NCI-H187 (cell line): ENCODE results near the gene EGFL8.
"Not testable (repeated sequence)": the region's sequence is repeated elsewhere in the genome, so short reads cannot be mapped to it uniquely, and the experiment has no call there.

Experiments
- DNase-seq, 2 experiments: peaks; one replicate each; lab custom pipeline; 2025; lab: John Stamatoyannopoulos, UW

The EGFL8 gene

DNA sequence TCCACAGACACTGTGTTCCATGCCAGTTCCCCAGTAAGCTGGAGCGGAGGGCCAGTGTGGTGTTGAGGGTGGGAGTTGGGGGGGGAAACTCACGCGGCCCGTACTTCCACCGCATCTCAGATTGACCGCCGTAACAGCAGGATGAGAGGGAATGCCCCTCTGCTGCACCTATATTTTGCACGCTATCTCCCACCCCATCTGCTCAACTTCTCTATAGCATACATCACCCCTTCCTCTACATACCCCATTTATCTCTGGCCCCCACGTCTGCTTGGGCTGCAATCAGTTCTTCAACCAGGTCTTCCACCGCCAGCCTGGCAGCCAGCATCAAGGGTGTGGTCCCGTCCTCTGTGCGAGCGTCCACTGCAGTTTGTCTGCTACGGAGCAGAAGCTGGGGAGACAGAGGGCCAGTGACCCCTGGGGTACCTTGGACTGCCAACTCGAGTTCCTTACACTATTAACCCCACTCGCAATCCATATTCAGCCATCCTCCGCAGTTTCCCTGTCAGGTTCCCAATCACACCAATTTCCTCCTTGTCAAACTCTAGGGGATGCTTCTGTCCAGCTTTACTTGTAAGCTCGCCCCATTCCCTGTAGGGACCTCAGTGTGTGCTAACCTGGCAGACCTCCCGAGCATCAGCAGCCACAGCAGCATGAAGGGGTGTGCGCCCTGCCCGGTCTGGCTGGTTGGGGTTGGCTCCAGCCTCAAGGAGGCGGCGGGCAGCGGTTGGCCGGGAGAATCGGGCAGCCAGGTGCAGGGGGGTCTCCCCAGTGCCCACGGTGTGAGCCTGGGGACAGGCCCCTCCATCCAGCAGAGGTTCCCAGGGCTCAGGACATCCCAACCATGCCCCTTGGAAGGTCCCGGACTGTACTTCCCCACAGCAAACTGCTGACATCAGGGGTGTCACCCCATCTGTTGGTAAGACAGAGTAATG is 32.6 kb downstream of the EGFL8 start:
- no peak for DNase-seq

DNA sequence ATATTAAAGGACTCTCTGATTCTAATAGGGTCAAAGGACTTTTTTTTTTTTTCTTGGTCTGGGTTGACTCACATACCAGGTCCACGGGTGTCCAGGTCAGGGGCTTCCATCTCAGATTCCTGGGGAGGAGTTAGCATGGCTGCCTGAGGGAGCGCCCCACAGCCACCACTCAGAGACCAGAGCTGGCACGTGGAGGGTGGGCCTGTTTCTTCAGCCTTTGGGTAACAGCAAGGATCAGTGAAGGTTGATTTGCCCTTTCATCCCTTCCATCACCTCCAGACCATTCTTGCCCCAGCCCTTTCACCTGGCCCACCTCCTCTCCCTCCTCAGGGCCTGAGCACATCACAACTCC is 33.9 kb downstream of the EGFL8 start:
- no peak for DNase-seq

DNA sequence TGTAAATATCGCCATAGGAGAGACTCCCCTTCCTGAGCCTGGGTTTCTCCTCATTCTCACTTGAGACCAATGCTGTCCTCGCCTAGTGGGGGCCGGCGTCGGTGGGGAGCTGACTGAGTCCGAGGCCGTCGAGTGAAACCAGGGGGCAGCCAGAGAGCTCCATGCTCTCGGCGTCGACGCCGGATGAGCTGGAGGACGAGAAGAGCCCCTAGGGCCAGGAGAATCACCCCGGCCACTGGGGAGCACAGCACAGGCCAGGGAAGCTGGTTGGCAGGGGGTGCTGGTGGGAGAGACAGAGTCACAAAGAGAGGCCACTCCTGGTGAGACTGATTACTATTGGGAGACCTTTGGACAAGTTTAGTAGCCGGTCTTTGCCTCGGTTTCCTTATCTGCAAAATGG is 34.5 kb downstream of the EGFL8 start:
- no peak for DNase-seq

DNA sequence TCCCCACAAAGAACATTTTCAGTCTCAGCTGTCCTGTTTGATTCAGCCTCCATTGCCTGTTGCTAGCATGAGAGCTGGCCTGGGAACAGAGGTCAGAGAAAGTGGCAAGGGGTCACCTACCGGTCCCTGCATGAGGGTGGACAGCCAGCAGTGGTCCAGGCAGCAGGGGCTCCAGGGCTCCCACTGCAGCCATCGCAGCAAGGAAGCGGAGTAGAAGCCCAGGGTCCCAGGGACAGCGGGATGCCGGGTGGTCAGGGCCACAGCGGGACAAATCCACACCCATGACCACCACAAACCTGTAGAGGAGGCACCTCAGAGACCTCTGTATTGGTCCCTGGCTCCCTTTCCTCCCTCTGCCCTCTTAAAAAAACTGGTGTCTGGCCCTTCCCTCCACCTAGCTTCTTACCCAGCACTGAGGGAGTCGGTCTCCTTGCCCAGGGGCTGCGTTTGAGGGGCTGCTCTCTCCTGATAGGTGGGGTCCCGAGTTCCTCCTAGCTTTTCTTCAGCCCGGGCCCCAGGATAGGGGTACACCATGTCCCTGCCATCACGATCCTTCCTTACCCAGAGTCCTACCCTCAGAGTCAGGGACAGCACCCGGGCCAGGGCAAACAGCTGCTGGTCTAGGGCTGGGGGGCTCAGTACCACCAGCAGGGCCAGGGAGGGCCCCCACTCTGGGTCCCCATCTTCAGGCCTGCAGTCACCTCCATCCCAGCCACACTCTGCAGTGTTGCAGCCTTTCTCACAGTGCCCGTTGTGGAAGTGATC is 36.5 kb downstream of the EGFL8 start:
- DNase-seq, result no peak

DNA sequence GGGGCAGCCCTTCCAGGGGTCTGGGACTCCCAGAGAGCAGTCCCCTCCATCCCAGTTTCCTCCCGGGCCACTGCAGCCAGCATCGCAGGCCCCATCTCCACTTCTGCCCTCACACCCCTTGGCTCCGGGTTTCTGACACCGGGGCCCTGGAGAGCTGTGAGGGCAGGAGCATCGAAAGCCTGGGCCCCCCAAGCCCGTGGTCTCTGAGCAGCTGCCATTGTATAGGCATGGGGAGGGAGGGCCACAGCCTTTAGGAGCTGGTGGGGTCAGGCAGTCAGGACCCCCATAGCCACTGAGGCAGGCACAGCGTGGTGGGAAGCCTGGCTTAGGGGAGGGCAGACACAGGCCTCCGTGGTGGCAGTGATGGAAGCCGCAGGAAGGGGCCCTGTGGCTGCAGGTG is 37.8 kb downstream of the EGFL8 start:
- no peak for DNase-seq

DNA sequence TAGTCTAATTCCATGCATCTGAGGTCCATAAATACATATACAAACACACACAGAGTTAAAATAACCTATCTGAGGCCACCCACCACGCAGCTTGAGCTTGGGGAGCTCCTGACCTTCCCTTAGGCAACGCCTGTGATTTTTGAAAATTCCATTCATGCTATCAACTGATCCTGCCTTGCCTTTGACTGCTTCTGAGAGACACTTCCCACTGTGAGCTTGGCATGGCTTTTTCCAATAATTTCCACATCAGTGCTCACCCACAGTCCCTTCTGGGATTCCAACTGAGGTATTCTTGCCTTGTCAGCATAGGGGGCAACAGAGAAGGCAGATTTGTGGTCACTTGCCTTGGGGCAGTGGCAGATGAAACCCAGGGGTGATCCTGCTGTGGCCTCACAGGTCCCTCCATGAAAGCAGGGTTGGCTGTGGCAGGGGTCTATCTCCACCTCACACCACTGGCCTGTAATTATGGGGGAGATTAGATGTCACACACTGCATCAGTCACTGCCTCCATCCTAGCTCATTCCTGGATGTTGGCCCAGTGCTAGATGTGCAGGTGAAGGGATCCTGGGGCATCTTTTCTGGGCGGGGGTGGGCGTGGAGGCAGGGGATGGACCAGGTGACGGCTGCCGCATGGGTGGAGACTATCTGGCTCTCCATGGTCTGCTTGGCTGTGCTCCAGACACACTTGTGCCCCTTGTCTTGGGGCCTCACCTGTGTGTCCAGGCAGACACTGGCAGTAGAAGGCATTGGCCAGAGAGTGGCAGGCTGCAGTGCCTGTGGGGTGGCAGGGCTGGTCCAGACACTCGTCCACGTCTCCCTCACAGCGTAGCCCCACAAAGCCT is 39.3 kb downstream of the EGFL8 start:
- DNase-seq, result no peak

DNA sequence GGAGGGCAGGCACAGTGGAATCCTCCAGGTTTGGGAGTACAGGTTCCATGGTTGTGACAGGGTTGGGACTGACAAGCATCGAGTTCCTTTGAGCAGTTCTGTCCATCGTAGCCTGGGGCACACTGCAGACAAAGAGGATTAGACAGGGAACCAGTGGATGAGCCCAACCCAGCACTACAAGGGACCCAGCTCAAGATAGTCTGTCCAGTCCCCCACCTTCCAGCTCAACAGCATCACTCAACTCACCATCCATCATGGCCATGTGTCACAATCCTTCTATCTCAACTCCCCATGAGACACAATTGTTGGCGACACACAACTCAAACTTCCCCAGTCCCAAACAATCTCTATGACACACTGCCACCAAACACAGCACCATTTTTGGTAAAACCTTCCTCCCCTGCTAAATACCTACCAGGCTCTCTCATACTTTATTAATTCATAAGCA is 39.9 kb downstream of the EGFL8 start:
- DNase-seq, result no peak

DNA sequence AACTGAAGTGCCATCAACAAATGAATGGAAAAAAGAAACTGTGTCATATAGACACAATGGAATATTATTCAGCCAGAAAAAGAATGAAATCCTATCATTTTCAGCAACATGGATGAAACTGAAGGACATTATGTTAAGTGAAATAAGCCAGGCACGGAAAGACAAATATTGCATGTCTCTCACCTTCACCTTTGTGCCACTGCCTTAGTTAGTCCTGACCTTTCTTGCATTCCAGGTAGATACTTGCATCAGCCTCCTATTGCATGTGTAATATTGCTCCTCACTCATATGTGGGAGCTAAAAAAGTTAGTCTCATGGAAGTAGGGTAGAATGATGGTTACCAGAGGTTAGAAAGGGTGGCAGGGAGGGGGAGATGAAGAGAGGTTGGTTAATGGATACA is 44.6 kb downstream of the EGFL8 start:
- no peak for DNase-seq

DNA sequence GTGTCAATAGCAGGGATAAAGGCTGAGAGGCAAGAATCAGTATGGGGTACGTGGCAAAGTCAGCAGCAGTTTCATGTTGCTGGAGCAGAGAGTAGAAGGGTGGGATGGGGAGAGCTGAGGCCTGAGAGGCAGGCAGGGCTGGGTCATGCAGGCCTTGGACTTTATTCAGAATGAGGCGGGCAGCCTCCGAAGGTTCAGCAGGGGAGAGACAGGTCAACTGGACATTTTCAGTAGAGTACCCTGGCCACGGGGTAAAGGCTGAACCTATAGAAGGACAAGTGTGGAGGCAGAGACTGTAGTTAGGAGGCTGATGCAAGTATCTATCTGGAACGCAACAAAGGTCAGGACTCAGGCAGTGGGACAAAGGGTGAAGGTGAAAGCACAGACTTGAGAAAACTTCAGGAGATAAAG is 45.8 kb downstream of the EGFL8 start:
- DNase-seq, result no peak

DNA sequence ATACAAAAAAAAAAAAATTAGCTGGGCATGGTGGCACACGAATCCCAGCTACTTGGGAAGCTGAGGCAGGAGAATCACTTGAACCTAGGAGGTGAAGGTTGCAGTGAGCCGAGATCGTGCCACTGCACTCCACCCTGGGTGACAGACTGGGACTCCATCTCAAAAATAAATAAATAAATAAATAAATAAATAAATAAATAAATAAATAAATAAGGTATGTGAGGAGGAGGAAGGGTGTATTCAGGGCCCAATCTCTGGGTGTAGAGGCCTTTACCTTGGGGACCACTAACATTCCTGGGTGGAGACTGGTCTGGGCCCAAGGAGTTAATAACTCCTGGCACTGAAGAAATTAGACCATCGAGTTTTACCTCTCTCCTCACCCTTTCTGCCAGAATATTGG is 47.0 kb downstream of the EGFL8 start:
- not testable (repeated sequence) for DNase-seq

DNA sequence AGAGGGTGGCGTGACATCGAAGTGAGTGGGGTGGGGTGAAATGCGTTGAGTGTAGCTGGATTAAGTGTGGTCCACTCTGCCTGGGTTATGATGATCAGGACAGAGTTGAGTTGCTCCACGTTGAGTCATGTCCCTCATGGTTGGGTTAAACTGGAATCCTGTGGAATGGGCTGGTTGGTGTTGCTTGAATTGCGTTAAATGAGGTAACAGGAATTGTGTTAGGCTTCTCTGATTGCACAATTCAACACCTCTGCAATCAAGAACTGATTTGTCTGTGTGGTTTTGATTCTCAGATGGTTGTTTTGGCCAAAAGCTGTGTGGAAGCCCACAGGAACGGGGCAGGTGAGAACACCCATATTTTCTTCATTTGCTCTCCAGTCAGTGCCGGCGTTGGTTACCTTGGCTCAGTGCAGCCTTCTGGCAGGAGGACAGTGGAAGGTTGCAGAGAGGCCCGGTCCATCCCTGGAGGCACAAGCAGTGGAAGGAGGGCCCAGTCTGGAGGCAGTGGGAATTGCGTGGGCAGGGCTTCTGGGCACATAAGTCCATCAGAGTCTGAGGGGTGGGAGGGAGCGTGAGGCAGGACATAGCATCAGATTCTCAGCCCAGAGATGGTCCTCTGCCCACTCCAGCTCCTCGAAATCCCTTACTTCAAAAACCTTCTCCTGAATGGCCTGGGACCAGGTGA is 47.8 kb downstream of the EGFL8 start:
- no peak for DNase-seq

DNA sequence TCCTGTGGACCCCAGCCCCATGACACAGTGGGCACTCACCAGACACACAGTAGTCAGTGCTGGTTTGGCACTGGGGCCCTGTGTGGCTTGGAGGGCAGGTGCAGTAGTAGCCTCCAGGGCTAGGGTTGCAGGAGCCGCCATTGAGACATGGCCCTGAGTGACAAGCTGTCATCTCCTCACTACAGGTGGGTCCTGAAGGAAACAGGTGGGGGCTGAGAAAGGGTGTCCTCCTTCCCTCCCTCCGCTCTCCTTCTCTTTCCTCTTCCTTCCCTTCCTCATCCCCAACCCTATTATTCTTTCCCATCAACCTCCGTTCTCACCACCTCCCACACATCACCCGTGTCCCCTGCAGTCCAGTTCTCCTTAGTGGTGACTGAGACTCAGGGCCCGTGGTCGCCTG is 49.3 kb downstream of the EGFL8 start:
- DNase-seq, result no peak

DNA sequence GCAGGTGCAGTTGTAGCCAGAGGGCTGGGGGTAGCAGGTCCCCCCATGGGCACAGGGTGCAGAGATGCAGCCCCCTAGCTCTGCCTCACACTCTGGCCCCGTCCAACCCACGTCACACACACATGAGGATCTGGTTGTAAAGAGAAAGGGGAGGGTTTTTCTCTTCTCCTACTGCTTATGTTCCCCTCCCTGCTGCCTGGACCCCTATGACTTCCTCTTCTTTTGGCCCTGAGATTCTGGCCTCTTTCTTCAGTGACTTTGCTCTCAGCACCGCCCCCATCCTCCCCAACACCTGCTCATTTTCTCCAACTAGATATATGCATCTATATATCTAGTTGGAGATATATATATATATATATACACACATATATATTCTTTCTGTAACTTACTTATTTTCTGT is 49.7 kb downstream of the EGFL8 start:
- no peak for DNase-seq

DNA sequence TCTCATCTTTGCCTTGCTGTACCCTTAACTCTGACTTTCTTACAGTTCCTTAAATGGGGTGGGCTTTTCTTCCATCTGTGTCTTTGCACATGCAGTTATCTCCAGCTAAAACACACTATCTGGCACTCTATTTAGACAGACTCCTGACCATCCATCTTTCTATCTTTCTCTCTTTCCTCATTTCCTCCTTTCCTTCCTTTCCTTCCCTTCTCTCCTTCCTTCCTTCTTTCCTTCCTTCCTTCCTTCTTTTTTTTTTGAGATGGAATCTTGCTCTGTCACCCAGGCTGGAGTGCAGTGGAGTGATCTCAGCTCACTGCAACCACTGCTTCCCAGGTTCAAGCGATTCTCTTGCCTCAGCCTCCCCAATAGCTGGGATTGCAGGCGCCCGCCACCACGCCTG is 51.2 kb downstream of the EGFL8 start:
- no peak for DNase-seq

DNA sequence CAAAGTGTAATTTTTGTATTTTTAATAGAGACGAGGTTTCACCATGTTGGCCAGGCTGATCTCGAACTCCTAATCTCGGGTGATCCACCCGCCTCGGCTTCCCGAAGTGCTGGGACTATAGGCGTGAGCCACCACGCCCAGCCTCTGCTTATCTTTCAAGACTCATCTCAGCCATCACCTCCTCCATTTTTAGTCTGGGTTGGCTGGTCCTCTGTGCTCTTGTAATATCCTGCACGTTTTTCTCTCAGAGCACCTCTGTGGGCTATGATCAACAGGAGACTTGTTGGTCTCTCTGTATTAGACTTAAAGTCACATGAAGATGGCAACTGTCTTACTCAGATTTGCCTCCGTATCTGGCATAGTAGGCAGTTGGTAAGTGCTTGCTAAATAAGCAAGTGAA is 51.9 kb downstream of the EGFL8 start:
- DNase-seq, result no peak

DNA sequence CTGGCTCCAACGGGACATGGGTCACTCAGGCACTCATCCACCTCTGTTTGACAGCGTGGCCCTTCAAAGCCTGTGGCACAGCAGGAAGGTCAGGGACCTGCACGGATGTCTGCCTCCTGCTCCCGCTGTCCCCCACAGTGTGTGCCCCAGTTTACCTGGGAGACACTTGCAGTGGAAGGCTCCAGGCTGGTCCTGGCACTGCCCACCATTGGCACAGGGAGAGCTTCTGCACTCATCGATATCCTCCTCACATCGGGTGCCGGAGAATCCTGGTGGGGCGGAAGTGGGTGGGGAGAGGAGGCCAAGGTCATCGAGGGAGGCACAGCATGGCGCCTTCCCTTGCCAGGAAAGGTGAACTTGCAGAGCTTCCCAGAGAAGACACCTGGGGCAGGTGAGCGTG is 52.6 kb downstream of the EGFL8 start:
- no peak for DNase-seq
